K562 (cell line): ENCODE measurements around the gene LCN15. TPM values are rescaled to one million over a fixed set of nuclear protein-coding genes. Genes with fewer than 3 reads are reported as not detected.

ENCODE experiments used
- CTBP1 ChIP-seq: fragments of 450-650 bp; IDR thresholded peaks from 2 replicates; pipeline ENCODE4 v1.6.1; 2016; ENCODE audit warnings: borderline replicate concordance
- FIP1L1 ChIP-seq: fragments of 200-400 bp; formaldehyde crosslinking; IDR thresholded peaks from 2 replicates; pipeline ENCODE4 v1.6.1; 2018; ENCODE audit warnings: mild to moderate bottlenecking, low read depth, low read length; ENCODE audit not compliant: poor library complexity, severe bottlenecking
- FOXK1 ChIP-seq: sonication (generic); formaldehyde crosslinking; IDR thresholded peaks from 2 replicates; pipeline ENCODE4 v1.8.0; 2022; ENCODE audit warnings: missing genetic modification reagents, mild to moderate bottlenecking, borderline replicate concordance
- HNRNPK ChIP-seq: fragments of 200-400 bp; formaldehyde crosslinking; IDR thresholded peaks from one replicate; pipeline ENCODE4 v1.6.1; 2018; ENCODE audit warnings: mild to moderate bottlenecking, low read depth, low read length; ENCODE audit not compliant: poor library complexity, severe bottlenecking
- HNRNPUL1 ChIP-seq: fragments of 200-400 bp; formaldehyde crosslinking; IDR thresholded peaks from 2 replicates; pipeline ENCODE4 v1.6.1; 2017; ENCODE audit warnings: low read length
- POLR2AphosphoS2 ChIP-seq: IDR thresholded peaks from 2 replicates; pipeline ENCODE4 v1.6.1; 2012; ENCODE audit warnings: low read length, improper control_type of control experiment
- POLR2G ChIP-seq: fragments of 200-400 bp; formaldehyde crosslinking; IDR thresholded peaks from 2 replicates; pipeline ENCODE4 v1.6.1; 2017; ENCODE audit warnings: low read depth, mild to moderate bottlenecking, antibody characterized with exemption, low read length, moderate library complexity
- PTBP1 ChIP-seq: fragments of 200-400 bp; formaldehyde crosslinking; IDR thresholded peaks from 2 replicates; pipeline ENCODE4 v1.6.1; 2017; ENCODE audit warnings: low read depth, low read length
- RBBP5 ChIP-seq: fragments of 200-600 bp; sonication (generic); IDR thresholded peaks from 2 replicates; pipeline ENCODE4 v1.6.1; 2012; ENCODE audit warnings: borderline replicate concordance, mild to moderate bottlenecking, low read length, control low read depth, inconsistent platforms; ENCODE audit not compliant: insufficient read depth, poor library complexity, severe bottlenecking
- RBM22 ChIP-seq: fragments of 200-400 bp; formaldehyde crosslinking; IDR thresholded peaks from 2 replicates; pipeline ENCODE4 v1.6.1; 2018; ENCODE audit warnings: low read length, low read depth; ENCODE audit not compliant: poor library complexity, severe bottlenecking
- SAP30 ChIP-seq: fragments of 200-600 bp; sonication (generic); IDR thresholded peaks from 2 replicates; pipeline ENCODE4 v1.6.1; 2012; ENCODE audit warnings: borderline replicate concordance, low read depth, mild to moderate bottlenecking, moderate library complexity, low read length, control low read depth, inconsistent platforms; ENCODE audit not compliant: insufficient read depth, poor library complexity, severe bottlenecking
- SRSF3 ChIP-seq: fragments of 200-400 bp; formaldehyde crosslinking; IDR thresholded peaks from 2 replicates; pipeline ENCODE4 v1.6.1; 2016; ENCODE audit warnings: mild to moderate bottlenecking, low read length, moderate library complexity; ENCODE audit not compliant: insufficient read depth
- STAG1 ChIP-seq: sonication (generic); formaldehyde crosslinking; IDR thresholded peaks from 2 replicates; pipeline ENCODE4 v1.5.0; 2020; ENCODE audit warnings: missing genetic modification reagents, borderline replicate concordance
- XRCC5 ChIP-seq: fragments of 200-400 bp; formaldehyde crosslinking; IDR thresholded peaks from 2 replicates; pipeline ENCODE4 v1.6.1; 2017; ENCODE audit warnings: low read depth, mild to moderate bottlenecking, low read length
- ZBTB43 ChIP-seq: sonication (generic); formaldehyde crosslinking; IDR thresholded peaks from 2 replicates; pipeline ENCODE4 v1.8.0; 2023; ENCODE audit warnings: mild to moderate bottlenecking, missing genetic modification reagents
- polyA plus RNA-seq, 8 experiments: library from polyadenylated mRNA; depleted of rRNA in 4 of 8; stranded (reverse) in 5 of 8; unstranded in 3 of 8; fragments of >200 nt; fragmentation: Nextera tagmentation in 2 of 8; fragmentation: Illumina TruSeq in 1 of 8; extraction: Ambion mirVana in 2 of 8; extraction: Trizol in 1 of 8; gene quantifications; 2 replicates each; pipeline versions ENCODE4 v1.2.1 to v1.2.3, GENCODE V29; 2011 to 2014; ENCODE audit warnings: inconsistent platforms in 1 of 8, missing spikeins in 1 of 8
- total RNA-seq, 7 experiments: library from RNA; depleted of rRNA in 6 of 7; stranded (reverse); fragments of >200 nt in 6 of 7; fragmentation: Illumina TruSeq in 2 of 7; extraction: Trizol in 2 of 7; gene quantifications; 2 replicates each; pipeline versions ENCODE4 v1.2.1 to v1.2.3, GENCODE V29; 2011 to 2021; ENCODE audit warnings: low replicate concordance in 1 of 7

LCN15 gene
- total and polyA plus RNA-seq, 9 of the 15 experiments (the other 6 are each of a cell fraction or from before 2014, with no cell fraction given): 0.66 TPM; not detected in 8

- TF ChIP-seq HNRNPK (no peak), PTBP1 (peak; percentile 6; the same call in 1 of the 2 replicates), CTBP1 (no peak), STAG1 (no peak), POLR2AphosphoS2 (peak; percentile 5; the same call in 1 of the 2 replicates), HNRNPUL1 (peak; percentile 73; the same call in 1 of the 2 replicates), RBM22 (peak; percentile 38), ZBTB43 (CRISPR knock-in tag) (no peak), XRCC5 (0 out of 2 replicates have a peak, but pooled peaks have one; percentile 27), FOXK1 (CRISPR knock-in tag) (no peak), RBBP5 (peak; percentile 33), SAP30 (no peak), FIP1L1 (peak; percentile 48), SRSF3 (no peak), POLR2G (peak; percentile 72)
Observed at GRCh38 chr9:136722093-136722968, 42.0 kb downstream of the LCN15 start (continued).
